ENCODE measurements around the gene CACNA1D.
"Not testable (repeated sequence)": the region's sequence is repeated elsewhere in the genome, so short reads cannot be mapped to it uniquely, and the experiment has no call there.

Gene CACNA1D

DNA sequence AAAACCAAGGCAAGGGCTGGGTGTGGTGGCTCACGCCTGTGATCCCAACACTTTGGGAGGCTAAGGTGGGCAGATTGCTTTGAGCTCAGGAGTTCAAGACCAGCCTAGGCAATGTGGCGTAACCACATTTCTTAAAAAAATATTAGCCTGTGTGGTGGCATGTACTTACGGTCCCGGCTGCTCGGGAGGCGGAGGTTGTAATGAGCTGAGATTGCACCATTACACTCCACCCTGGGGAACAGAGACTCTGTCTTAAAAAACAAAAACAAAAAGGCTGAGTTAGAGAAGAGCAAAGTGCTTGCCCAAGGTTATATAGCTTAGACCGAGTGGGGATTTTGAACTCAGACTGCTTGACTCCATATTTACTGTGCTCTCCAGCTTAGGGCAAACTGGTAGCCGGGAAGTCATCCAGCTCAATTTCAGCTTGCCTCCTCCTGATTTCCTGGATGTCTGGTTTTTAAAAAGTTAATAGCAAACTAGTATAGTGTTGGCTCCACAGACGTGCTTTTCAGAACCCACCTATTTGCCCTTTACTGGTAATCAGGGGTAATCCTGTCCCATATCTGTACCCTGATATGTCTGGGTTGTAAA lies 138.9 kb downstream of the CACNA1D start:
- no peaks in the 10 kb centered on the region for H3K36me3 Mint-ChIP-seq (ENCODE audit: low read depth)
- peaks cover 5% of the 10 kb centered on the region for H3K9me3 Mint-ChIP-seq
- peaks cover 6% of the 10 kb centered on the region for H3K4me1 Mint-ChIP-seq (ENCODE audit: low read depth)
- no peak for DNase-seq (ENCODE audit: low spot score)
- H3K4me3 Mint-ChIP-seq, result no peak overlapping the region
- peaks cover 39% of the 10 kb centered on the region for H3K27me3 Mint-ChIP-seq (ENCODE audit: low read depth)
- no peak overlapping the region for H3K27ac Mint-ChIP-seq

- peaks cover 5% of the 10 kb centered on the region for H3K9me3 Mint-ChIP-seq
- H3K27me3 Mint-ChIP-seq (ENCODE audit: low read depth), result peaks cover 31% of the 10 kb centered on the region
- no peak for DNase-seq (ENCODE audit: low spot score)
- H3K4me1 Mint-ChIP-seq (ENCODE audit: low read depth), result peaks cover 1% of the 10 kb centered on the region
- H3K27ac Mint-ChIP-seq, result no peak overlapping the region
- H3K4me3 Mint-ChIP-seq, result no peak overlapping the region
- H3K36me3 Mint-ChIP-seq (ENCODE audit: low read depth), result no peaks in the 10 kb centered on the region
These were observed 140.6 kb downstream of the CACNA1D start for GRCh38 chr3:53635041-53635440.

DNA sequence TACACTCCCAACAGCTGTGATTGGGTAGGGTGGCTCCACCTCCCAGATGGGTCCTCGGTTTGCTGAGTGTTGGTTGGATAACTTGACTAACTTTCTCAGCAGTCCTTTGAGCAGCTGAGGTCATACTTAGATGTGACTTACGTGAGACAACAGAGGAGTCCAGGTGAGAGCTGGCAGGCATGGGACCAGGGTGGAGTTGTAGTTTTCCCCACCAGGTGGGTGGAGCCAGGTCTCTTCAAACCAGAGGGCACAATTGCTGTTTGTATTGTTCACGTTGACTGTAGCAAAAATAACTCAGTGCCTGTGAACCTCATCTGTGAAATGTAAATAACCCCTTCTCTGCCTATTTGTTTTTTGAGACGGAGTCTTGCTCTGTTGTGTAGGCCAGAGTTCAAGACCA lies 144.4 kb downstream of the CACNA1D start:
- not testable (repeated sequence) for H3K9me3 Mint-ChIP-seq; H3K4me3 Mint-ChIP-seq; DNase-seq (ENCODE audit: low spot score); H3K27ac Mint-ChIP-seq; H3K4me1 Mint-ChIP-seq (ENCODE audit: low read depth); H3K36me3 Mint-ChIP-seq (ENCODE audit: low read depth)
- H3K27me3 Mint-ChIP-seq (ENCODE audit: low read depth), result peaks cover 26% of the 10 kb centered on the region

GRCh38 chr3:53641397-53641796 lies 147.0 kb downstream of the CACNA1D start:
- H3K4me3 Mint-ChIP-seq, result no peak overlapping the region
- peaks cover 22% of the 10 kb centered on the region for H3K27me3 Mint-ChIP-seq (ENCODE audit: low read depth)
- no peaks in the 10 kb centered on the region for H3K4me1 Mint-ChIP-seq (ENCODE audit: low read depth)
- H3K27ac Mint-ChIP-seq, result no peak overlapping the region
- no peak for DNase-seq (ENCODE audit: low spot score)
- no peaks in the 10 kb centered on the region for H3K36me3 Mint-ChIP-seq (ENCODE audit: low read depth)
- H3K9me3 Mint-ChIP-seq, result no peaks in the 10 kb centered on the region

- H3K4me1 Mint-ChIP-seq (ENCODE audit: low read depth), result no peaks in the 10 kb centered on the region
- H3K36me3 Mint-ChIP-seq (ENCODE audit: low read depth), result no peaks in the 10 kb centered on the region
- no peaks in the 10 kb centered on the region for H3K9me3 Mint-ChIP-seq
- H3K27ac Mint-ChIP-seq, result no peak overlapping the region
- no peak overlapping the region for H3K4me3 Mint-ChIP-seq
- DNase-seq (ENCODE audit: low spot score), result no peak
- H3K27me3 Mint-ChIP-seq (ENCODE audit: low read depth), result peaks cover 20% of the 10 kb centered on the region
These were observed 147.8 kb downstream of the CACNA1D start for GRCh38 chr3:53642211-53642610.

GRCh38 chr3:53643757-53644156 lies 149.3 kb downstream of the CACNA1D start:
- no peaks in the 10 kb centered on the region for H3K9me3 Mint-ChIP-seq
- H3K27me3 Mint-ChIP-seq (ENCODE audit: low read depth), result peaks cover 19% of the 10 kb centered on the region
- H3K36me3 Mint-ChIP-seq (ENCODE audit: low read depth), result no peaks in the 10 kb centered on the region
- H3K27ac Mint-ChIP-seq, result no peak overlapping the region
- no peaks in the 10 kb centered on the region for H3K4me1 Mint-ChIP-seq (ENCODE audit: low read depth)
- DNase-seq (ENCODE audit: low spot score), result no peak
- H3K4me3 Mint-ChIP-seq, result no peak overlapping the region

- H3K9me3 Mint-ChIP-seq, result no peaks in the 10 kb centered on the region
- H3K27ac Mint-ChIP-seq, result no peak overlapping the region
- H3K27me3 Mint-ChIP-seq (ENCODE audit: low read depth), result peaks cover 19% of the 10 kb centered on the region
- DNase-seq (ENCODE audit: low spot score), result no peak
- H3K4me3 Mint-ChIP-seq, result no peak overlapping the region
- H3K4me1 Mint-ChIP-seq (ENCODE audit: low read depth), result peaks cover 13% of the 10 kb centered on the region
- H3K36me3 Mint-ChIP-seq (ENCODE audit: low read depth), result no peaks in the 10 kb centered on the region
These were observed 151.3 kb downstream of the CACNA1D start for GRCh38 chr3:53645754-53646153.

DNA sequence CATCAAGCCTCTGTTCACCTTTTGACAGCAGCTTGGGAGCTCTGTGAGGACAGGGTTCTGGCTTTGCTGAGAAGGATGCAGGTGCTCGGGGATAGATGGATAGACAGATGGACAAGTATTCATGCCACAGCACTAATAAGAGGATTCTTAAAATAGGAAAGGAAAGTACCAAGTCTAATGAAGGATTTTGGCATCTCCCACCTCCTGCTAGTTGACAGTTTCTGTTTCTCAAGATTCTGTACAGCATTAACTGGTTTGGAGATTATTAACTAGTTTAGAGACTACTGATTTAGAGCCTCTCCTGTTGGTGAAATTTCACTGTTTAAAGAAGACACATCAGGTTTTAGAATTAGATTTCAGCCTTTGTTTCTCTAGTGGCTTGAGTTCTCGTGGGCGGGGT lies 152.3 kb downstream of the CACNA1D start:
- Mint-ChIP-seq H3K27me3 (ENCODE audit: low read depth) (peaks cover 15% of the 10 kb centered on the region), H3K36me3 (ENCODE audit: low read depth) (no peaks in the 10 kb centered on the region), H3K27ac (no peak overlapping the region), H3K4me1 (ENCODE audit: low read depth) (peaks cover 19% of the 10 kb centered on the region), H3K4me3 (no peak overlapping the region), H3K9me3 (peaks cover 5% of the 10 kb centered on the region)
- no peak for DNase-seq (ENCODE audit: low spot score)

DNA sequence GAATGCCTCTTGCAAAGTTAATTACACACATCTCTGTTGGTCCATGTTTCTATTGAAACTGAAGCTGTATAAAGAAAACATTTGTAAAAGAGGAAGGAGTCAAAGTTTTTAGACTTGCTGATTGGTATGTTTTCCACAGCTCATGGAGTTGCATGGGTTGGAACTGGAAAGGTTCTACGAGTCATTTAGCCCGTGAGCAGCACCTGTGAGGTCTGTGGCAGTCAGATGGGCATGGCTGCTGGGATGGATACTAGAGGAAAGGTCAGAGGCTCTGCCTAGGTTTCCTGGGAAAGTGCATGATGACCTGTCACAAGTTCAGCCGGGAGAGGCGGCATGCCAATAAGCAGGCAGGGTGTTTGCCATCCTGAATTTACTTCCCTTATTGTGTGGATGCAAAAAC lies 155.4 kb downstream of the CACNA1D start:
- peaks cover 6% of the 10 kb centered on the region for H3K36me3 Mint-ChIP-seq (ENCODE audit: low read depth)
- peaks cover 28% of the 10 kb centered on the region for H3K9me3 Mint-ChIP-seq
- DNase-seq (ENCODE audit: low spot score), result no peak
- H3K27ac Mint-ChIP-seq, result no peak overlapping the region
- peaks cover 10% of the 10 kb centered on the region for H3K27me3 Mint-ChIP-seq (ENCODE audit: low read depth)
- no peak overlapping the region for H3K4me3 Mint-ChIP-seq
- peaks cover 19% of the 10 kb centered on the region for H3K4me1 Mint-ChIP-seq (ENCODE audit: low read depth)

DNA sequence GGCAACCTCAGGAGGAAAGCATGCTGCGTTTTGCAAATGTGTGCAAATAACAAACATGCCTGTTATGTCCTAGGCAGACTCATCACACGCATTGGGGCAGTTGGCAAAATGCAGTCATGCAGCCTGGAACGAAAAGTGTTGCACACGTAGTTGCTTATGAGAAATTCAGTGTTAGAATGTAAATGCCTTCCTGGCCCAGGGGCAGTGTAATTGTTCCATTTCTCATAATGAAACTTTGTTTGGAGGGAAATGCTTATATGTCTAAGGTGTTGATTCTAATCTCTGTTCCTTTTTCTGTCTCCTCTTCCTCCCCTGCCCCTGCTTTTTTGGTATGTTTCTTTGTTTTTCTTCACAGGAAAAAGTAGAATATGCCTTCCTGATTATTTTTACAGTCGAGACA lies 156.0 kb downstream of the CACNA1D start:
- H3K4me1 Mint-ChIP-seq (ENCODE audit: low read depth), result peaks cover 19% of the 10 kb centered on the region
- peak overlapping the region; percentile 45 for H3K27ac Mint-ChIP-seq
- H3K27me3 Mint-ChIP-seq (ENCODE audit: low read depth), result peaks cover 10% of the 10 kb centered on the region
- peaks cover 6% of the 10 kb centered on the region for H3K36me3 Mint-ChIP-seq (ENCODE audit: low read depth)
- H3K9me3 Mint-ChIP-seq, result peaks cover 34% of the 10 kb centered on the region
- DNase-seq (ENCODE audit: low spot score), result peak; percentile 60
- H3K4me3 Mint-ChIP-seq, result peak overlapping the region; percentile 15

- Mint-ChIP-seq H3K4me3 (peak overlapping the region; percentile 15), H3K27me3 (ENCODE audit: low read depth) (peaks cover 10% of the 10 kb centered on the region), H3K36me3 (ENCODE audit: low read depth) (peaks cover 6% of the 10 kb centered on the region), H3K4me1 (ENCODE audit: low read depth) (peaks cover 19% of the 10 kb centered on the region), H3K9me3 (peaks cover 41% of the 10 kb centered on the region), H3K27ac (peak overlapping the region; percentile 45)
- no peak for DNase-seq (ENCODE audit: low spot score)
These were observed 156.7 kb downstream of the CACNA1D start for GRCh38 chr3:53650928-53651661.

DNA sequence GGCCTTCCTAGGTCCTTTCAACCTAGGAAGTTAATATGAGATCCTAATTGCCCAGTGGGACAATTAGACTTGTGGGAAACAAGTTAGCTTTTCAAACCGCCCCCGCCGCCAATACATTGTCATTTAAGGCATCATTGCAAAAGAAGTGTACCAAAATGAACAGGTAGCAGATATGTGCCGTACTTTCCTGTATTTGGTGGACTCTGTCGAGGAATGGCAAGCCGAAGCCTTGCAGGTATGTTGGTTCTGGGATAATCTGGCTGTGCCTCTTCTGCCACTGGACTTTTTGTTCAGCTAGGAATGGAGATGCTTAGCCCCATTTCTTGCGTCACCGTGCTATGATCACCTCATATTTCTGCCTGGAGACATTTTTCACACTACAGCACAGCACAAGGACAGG lies 157.5 kb downstream of the CACNA1D start:
- no peak for DNase-seq (ENCODE audit: low spot score)
- H3K36me3 Mint-ChIP-seq (ENCODE audit: low read depth), result peaks cover 6% of the 10 kb centered on the region
- H3K4me3 Mint-ChIP-seq, result no peak overlapping the region
- peaks cover 44% of the 10 kb centered on the region for H3K9me3 Mint-ChIP-seq
- peaks cover 19% of the 10 kb centered on the region for H3K4me1 Mint-ChIP-seq (ENCODE audit: low read depth)
- no peak overlapping the region for H3K27ac Mint-ChIP-seq
- H3K27me3 Mint-ChIP-seq (ENCODE audit: low read depth), result peaks cover 8% of the 10 kb centered on the region

GRCh38 chr3:53657651-53658050 lies 163.2 kb downstream of the CACNA1D start:
- Mint-ChIP-seq H3K36me3 (ENCODE audit: low read depth) (peaks cover 3% of the 10 kb centered on the region), H3K4me1 (ENCODE audit: low read depth) (no peaks in the 10 kb centered on the region), H3K4me3 (no peak overlapping the region), H3K27ac (no peak overlapping the region), H3K27me3 (ENCODE audit: low read depth) (peaks cover 21% of the 10 kb centered on the region), H3K9me3 (peaks cover 46% of the 10 kb centered on the region)
- no peak for DNase-seq (ENCODE audit: low spot score)

DNA sequence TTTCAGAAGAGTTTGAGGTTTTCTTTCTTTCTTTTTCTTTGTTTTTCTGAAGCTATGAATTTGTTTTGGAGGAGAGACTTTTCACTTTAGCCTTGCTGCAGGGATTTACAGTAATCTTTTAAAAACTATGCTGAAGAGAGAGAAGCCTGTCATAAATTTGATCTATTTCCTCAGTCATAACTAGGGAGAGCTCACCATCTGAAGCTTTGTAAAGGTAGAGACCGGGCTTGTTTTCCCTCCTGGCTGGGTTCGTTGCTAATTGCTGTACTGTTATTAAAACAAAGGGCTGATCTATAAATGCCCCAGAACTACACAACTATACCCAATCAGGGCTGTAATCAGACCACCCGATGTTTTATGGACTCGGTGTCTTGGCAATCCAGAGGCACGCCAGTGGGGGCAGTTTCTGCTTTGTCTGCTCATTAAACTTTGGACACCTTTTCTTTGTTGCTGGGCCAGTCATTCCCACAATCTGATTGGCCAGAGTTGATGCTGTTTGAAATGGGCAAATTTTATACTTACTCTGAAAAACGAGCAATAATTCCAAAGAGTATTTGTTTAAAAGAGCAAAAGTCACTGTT lies 164.3 kb downstream of the CACNA1D start:
- no peaks in the 10 kb centered on the region for H3K4me1 Mint-ChIP-seq (ENCODE audit: low read depth)
- H3K4me3 Mint-ChIP-seq, result no peak overlapping the region
- peaks cover 22% of the 10 kb centered on the region for H3K27me3 Mint-ChIP-seq (ENCODE audit: low read depth)
- H3K27ac Mint-ChIP-seq, result no peak overlapping the region
- no peak for DNase-seq (ENCODE audit: low spot score)
- no peaks in the 10 kb centered on the region for H3K36me3 Mint-ChIP-seq (ENCODE audit: low read depth)
- peaks cover 46% of the 10 kb centered on the region for H3K9me3 Mint-ChIP-seq

Data from T-helper 2 cell treated with Interferon-gamma antibody and Interleukin-4, amounts not matched to agents 5 μg/mL and 100 μg/mL, for 36 hours (primary cell).